ENCODE measurements around the gene EPG5.

EPG5 gene

DNA sequence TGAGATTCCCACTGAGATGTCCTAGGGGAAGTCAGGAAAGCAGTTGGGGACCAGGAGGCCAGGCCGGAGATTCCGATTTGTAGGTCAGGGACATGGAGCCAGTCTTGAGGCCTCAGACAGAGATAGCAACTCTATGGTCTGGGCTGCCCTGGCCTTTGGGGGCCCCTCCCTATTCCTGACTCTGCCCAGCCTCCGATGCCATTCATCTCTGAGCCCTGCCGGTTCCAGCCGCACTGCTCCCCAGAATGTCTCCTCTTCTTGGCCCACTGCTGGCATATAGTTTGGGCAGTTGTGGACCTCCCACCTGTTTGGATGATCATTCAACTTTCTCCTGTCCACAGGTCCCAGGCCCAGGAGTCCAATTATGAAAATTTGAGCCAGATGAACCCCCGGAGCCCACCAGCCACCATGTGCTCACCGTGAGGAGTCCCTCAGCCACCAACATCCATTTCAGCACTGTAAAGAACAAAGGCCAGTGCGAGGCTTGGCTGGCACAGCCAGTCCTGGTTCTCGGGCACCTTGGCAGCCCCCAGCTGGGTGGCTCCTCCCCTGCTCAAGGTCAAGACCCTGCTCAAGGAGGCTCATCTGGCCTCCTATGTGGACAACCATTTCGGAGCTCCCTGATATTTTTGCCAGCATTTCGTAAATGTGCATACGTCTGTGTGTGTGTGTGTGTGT is 125.2 kb downstream of the EPG5 start:
- ChIA-PET CTCF (interaction anchor here (2.1 to 6.8 kb wide), 3 partner anchors 119 to 152 kb away, joined by 7 to 126 read pairs (median 53); partner anchors contain the start of gene SLC14A1), POLR2A (no interaction called here)
- no peak for DNase-seq (ENCODE audit: low read depth, low spot score)
- no peak overlapping the region for H3K4me3 ChIP-seq (ENCODE audit: low read depth, low read length)
- TF ChIP-seq, protein P1, sequence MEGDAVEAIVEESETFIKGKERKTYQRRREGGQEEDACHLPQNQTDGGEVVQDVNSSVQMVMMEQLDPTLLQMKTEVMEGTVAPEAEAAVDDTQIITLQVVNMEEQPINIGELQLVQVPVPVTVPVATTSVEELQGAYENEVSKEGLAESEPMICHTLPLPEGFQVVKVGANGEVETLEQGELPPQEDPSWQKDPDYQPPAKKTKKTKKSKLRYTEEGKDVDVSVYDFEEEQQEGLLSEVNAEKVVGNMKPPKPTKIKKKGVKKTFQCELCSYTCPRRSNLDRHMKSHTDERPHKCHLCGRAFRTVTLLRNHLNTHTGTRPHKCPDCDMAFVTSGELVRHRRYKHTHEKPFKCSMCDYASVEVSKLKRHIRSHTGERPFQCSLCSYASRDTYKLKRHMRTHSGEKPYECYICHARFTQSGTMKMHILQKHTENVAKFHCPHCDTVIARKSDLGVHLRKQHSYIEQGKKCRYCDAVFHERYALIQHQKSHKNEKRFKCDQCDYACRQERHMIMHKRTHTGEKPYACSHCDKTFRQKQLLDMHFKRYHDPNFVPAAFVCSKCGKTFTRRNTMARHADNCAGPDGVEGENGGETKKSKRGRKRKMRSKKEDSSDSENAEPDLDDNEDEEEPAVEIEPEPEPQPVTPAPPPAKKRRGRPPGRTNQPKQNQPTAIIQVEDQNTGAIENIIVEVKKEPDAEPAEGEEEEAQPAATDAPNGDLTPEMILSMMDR (IDR thresholded peaks at IDR 0.05; ENCODE audit: insufficient read depth, low read length, missing control alignments) = no peak

GRCh38 chr18:45841060-45841764 is 125.9 kb downstream of the EPG5 start:
- DNase-seq (ENCODE audit: low read depth, low spot score) = no peak
- POLR2A ChIA-PET = no interaction called here
- H3K4me3 ChIP-seq (ENCODE audit: low read depth, low read length) = no peak overlapping the region
- CTCF ChIA-PET = interaction anchor here (3.4 to 6.8 kb wide), 3 partner anchors 119 to 176 kb away, joined by 53 to 126 read pairs (median 74); partner anchors contain the start of gene SLC14A1
- TF ChIP-seq, protein P1 (IDR thresholded peaks at IDR 0.05; ENCODE audit: insufficient read depth, low read length, missing control alignments) = no peak

- TF ChIP-seq, protein P1 (IDR thresholded peaks at IDR 0.05; ENCODE audit: insufficient read depth, low read length, missing control alignments) = peak; percentile 81
- no peak for DNase-seq (ENCODE audit: low read depth, low spot score)
- POLR2A ChIA-PET = no interaction called here
- H3K4me3 ChIP-seq (ENCODE audit: low read depth, low read length) = no peak overlapping the region
- CTCF ChIA-PET = interaction anchor here (0.6 to 6.8 kb wide), 45 partner anchors 9 to 175 kb away, joined by 3 to 126 read pairs (median 5); partner anchors contain the start of gene SLC14A1
Observed at GRCh38 chr18:45839414-45840395, 127.4 kb downstream of the EPG5 start.

DNA sequence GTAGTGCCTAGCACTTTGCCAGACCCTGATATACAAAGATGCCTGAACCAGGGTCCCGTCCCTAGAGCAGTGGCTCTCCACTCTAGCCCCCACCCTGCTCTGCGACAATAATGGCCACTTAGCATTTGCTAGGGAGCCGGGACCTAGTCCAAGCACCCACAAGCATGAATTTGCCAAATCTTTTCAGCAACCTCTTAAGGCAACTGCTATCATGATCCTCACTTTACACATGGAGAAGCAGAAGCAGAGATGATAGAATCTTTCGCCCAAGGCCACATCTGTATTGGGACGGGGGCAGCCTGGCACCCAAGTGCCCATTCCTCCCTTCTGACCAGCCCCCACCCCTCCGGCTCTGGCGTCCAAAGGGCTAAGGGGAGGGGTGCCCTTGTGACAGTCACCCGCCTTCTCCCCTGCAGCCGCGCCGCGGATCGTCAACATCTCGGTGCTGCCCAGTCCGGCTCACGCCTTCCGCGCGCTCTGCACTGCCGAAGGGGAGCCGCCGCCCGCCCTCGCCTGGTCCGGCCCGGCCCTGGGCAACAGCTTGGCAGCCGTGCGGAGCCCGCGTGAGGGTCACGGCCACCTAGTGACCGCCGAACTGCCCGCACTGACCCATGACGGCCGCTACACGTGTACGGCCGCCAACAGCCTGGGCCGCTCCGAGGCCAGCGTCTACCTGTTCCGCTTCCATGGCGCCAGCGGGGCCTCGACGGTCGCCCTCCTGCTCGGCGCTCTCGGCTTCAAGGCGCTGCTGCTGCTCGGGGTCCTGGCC is 128.6 kb downstream of the EPG5 start:
- no peak for DNase-seq (ENCODE audit: low read depth, low spot score)
- CTCF ChIA-PET = interaction anchor here (0.9 to 6.8 kb wide), 22 partner anchors 7 to 173 kb away, joined by 3 to 126 read pairs (median 8); partner anchors contain the start of gene SLC14A1
- no peak overlapping the region for H3K4me3 ChIP-seq (ENCODE audit: low read depth, low read length)
- POLR2A ChIA-PET = no interaction called here
- TF ChIP-seq, protein P1 (IDR thresholded peaks at IDR 0.05; ENCODE audit: insufficient read depth, low read length, missing control alignments) = no peak

- peak overlapping the region; percentile 18; the same call in 1 of the 2 replicates for H3K4me3 ChIP-seq (ENCODE audit: low read depth, low read length)
- TF ChIP-seq, protein P1 (IDR thresholded peaks at IDR 0.05; ENCODE audit: insufficient read depth, low read length, missing control alignments) = peak; percentile 41
- CTCF ChIA-PET = interaction anchor here (0.9 to 6.8 kb wide), 9 partner anchors 8 to 172 kb away, joined by 3 to 126 read pairs (median 5); partner anchors contain the start of gene SLC14A1
- POLR2A ChIA-PET = no interaction called here
- DNase-seq (ENCODE audit: low read depth, low spot score) = no peak
Observed at GRCh38 chr18:45837283-45838070, 129.7 kb downstream of the EPG5 start.

Measured in AG04449 (cell line).